ENCODE results near the gene ADD3.
"Not testable (repeated sequence)": the region's sequence is repeated elsewhere in the genome, so short reads cannot be mapped to it uniquely, and the experiment has no call there.

Gene ADD3

GRCh38 chr10:110044681-110045080, 36.9 kb downstream of the ADD3 start:
- no peak for FAIRE-seq
- TF ChIP-seq CTCF (IDR thresholded peaks at IDR 0.05; ENCODE audit: insufficient read depth, missing control alignments) = no peak
- DNase-seq (ENCODE audit: insufficient read length, low spot score) = no peak

- DNase-seq (ENCODE audit: insufficient read length, low spot score) (no peak), FAIRE-seq (no peak)
- no peak for TF ChIP-seq CTCF (IDR thresholded peaks at IDR 0.05; ENCODE audit: insufficient read depth, missing control alignments)
Observed at GRCh38 chr10:110045772-110046171, 38.0 kb downstream of the ADD3 start.

GRCh38 chr10:110048145-110048544, 40.4 kb downstream of the ADD3 start:
- FAIRE-seq; DNase-seq (ENCODE audit: insufficient read length, low spot score): not testable (repeated sequence)

- DNase-seq (ENCODE audit: insufficient read length, low spot score) = no peak
- FAIRE-seq = no peak
- TF ChIP-seq CTCF (IDR thresholded peaks at IDR 0.05; ENCODE audit: insufficient read depth, missing control alignments) = no peak
Observed at GRCh38 chr10:110048781-110049180, 41.0 kb downstream of the ADD3 start.

GRCh38 chr10:110049889-110050591, 42.3 kb downstream of the ADD3 start:
- not testable (repeated sequence) for FAIRE-seq; DNase-seq (ENCODE audit: insufficient read length, low spot score)

GRCh38 chr10:110051487-110051886, 43.7 kb downstream of the ADD3 start:
- DNase-seq (ENCODE audit: insufficient read length, low spot score) = no peak
- TF ChIP-seq CTCF (IDR thresholded peaks at IDR 0.05; ENCODE audit: insufficient read depth, missing control alignments) = no peak
- FAIRE-seq = no peak

- DNase-seq (ENCODE audit: insufficient read length, low spot score) = no peak
- no peak for TF ChIP-seq CTCF (IDR thresholded peaks at IDR 0.05; ENCODE audit: insufficient read depth, missing control alignments)
- no peak for FAIRE-seq
Observed at GRCh38 chr10:110052916-110053315, 45.1 kb downstream of the ADD3 start.

- TF ChIP-seq CTCF (IDR thresholded peaks at IDR 0.05; ENCODE audit: insufficient read depth, missing control alignments) = no peak
- FAIRE-seq (no peak), DNase-seq (ENCODE audit: insufficient read length, low spot score) (no peak)
Observed at GRCh38 chr10:110056822-110057221, 49.0 kb downstream of the ADD3 start.

Data from D721Med (cell line).